D721Med (cell line): ENCODE results near the gene ENOX1.

Experiments
- DNase-seq: peaks from one replicate; pipeline ENCODE4 v3.0.0; 2011; ENCODE audit warnings: low spot score; ENCODE audit not compliant: insufficient read length
- FAIRE-seq: peaks from 2 replicates; lab custom pipeline; 2011; peaks lifted over from hg19 to GRCh38; lab: Jason Lieb, UNC
- TF ChIP-seq, protein P1 (sequence below): IDR thresholded peaks from 2 replicates; pipeline ENCODE4 v1.5.1; 2012; ENCODE audit warnings: mild to moderate bottlenecking, control low read depth; ENCODE audit not compliant: insufficient read depth; ENCODE audit errors: missing control alignments

The ENOX1 gene

DNA sequence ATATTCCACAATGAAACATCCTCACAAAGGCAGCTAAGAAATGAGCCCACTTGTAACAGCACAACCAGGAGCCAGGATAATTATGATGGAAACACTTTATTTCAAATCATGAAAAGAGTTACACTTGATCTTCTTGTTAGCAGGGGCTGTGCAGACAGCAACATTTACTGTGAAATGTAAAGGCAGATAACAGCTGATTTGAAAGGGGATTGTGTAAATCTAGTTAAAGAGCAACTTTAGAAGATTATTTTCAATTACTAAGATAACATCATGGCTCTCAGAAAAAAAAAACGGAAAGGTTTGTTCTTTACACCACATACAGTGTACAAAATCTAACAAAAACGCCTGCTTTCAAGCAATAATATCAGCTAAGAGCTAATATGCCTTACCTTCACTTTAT lies 22.4 kb downstream of the ENOX1 start:
- no peak for DNase-seq
- TF ChIP-seq, protein P1, sequence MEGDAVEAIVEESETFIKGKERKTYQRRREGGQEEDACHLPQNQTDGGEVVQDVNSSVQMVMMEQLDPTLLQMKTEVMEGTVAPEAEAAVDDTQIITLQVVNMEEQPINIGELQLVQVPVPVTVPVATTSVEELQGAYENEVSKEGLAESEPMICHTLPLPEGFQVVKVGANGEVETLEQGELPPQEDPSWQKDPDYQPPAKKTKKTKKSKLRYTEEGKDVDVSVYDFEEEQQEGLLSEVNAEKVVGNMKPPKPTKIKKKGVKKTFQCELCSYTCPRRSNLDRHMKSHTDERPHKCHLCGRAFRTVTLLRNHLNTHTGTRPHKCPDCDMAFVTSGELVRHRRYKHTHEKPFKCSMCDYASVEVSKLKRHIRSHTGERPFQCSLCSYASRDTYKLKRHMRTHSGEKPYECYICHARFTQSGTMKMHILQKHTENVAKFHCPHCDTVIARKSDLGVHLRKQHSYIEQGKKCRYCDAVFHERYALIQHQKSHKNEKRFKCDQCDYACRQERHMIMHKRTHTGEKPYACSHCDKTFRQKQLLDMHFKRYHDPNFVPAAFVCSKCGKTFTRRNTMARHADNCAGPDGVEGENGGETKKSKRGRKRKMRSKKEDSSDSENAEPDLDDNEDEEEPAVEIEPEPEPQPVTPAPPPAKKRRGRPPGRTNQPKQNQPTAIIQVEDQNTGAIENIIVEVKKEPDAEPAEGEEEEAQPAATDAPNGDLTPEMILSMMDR: no peak
- no peak for FAIRE-seq

DNA sequence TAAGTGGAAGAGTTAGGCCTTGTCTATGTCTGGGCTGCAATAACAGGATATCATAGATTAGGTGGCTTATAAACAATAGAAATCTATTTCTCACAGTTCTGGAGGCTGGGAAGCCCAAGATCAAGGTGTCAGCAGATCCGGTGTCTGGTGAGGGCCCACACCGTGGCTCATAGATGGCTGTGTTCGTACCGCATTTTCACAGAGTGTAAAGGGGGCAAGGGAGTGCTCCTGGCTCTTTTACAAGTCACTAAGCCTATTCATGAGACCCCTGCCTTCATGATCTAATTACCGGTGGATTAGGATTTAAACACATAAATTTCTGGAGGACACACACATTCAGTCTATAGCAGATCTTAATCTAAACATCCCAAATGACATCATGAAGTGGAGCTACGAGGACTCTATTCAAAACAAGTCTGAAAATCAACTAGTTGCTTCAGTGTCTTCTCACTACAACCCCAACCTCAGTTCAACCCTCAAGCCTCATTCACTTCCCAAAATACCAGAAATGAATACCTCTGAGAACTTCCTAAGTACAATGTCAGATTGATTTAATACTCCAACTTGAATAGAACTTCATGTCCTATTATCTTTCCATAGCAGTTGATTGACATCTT lies 23.5 kb downstream of the ENOX1 start:
- FAIRE-seq (no peak), DNase-seq (no peak)

DNA sequence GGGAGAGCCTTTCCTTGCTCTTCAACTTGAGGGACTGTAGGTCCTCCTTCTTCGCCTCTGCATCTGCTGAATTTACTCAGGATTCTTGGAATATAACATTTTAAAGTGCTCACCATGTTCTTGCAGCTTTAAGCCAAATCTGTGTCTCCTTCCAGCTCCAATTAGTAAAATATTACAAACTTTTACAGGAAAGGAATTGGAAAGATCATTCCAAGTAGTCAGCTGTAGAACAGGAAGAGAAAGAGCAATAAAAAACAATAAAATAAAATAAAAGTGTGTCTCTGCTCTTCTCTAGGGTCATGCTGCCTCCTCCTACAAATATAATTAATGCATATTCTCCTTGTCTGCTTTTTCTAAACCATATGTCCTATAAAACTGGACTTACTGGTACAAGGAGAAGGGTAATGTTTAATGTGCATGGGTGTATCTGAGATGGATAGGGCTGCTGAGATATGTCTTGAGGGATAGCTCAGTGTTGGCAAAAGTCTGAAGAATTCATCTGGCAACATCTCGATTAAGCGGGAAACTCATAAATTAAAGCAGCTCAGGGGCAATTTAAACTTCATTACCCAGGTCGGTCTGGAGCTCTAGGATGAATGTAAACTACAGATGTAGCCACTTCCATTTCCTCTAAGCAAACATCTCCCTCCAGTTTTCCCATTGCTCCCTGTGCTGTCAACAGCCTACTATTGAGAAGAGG lies 25.0 kb downstream of the ENOX1 start:
- FAIRE-seq: no peak
- TF ChIP-seq, protein P1: no peak

More for the DNA sequence above, 23.5 kb downstream of the ENOX1 start:
- TF ChIP-seq, protein P1: no peak

DNA sequence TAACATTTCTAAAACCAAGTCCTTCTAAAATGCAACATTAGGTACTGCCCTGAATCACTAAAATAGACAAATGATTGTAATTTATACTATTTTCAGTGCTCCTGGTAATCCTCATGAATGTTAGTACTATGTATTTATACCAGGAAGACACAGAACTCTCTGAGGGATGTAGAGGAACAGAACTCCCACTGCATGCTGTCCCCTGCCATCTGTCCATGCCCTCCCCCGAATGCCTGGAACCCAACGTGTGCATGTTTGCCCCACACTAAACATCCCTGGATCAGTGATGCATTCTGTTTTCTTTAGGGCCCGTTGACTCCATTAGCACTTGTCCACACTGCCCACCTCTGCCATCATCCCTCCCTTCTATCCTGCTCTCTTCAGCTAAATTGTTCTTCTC lies 26.5 kb downstream of the ENOX1 start:
- DNase-seq: no peak
- FAIRE-seq: no peak
- TF ChIP-seq, protein P1: no peak

More for the DNA sequence above, 25.0 kb downstream of the ENOX1 start:
- no peak for DNase-seq

DNA sequence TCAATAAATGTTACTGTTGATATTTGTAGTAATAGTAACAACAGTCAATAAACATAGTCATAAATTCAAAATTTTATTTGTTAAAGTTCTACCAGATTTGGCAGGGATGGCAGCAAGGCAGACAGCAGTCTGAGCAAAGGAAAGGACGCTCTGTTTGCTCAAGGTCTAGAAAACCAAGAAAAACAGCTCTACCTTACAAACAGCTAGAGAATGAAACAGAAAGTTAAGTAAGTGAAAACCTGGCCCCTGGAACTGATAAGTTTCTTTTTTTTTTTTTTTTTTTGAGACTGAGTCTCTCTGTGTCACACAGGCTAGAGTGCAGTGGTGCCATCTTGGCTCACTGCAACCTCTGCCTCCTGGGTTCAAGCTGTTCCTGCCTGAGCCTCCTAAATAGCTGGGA lies 27.9 kb downstream of the ENOX1 start:
- FAIRE-seq (no peak), DNase-seq (no peak)
- TF ChIP-seq, protein P1: no peak

DNA sequence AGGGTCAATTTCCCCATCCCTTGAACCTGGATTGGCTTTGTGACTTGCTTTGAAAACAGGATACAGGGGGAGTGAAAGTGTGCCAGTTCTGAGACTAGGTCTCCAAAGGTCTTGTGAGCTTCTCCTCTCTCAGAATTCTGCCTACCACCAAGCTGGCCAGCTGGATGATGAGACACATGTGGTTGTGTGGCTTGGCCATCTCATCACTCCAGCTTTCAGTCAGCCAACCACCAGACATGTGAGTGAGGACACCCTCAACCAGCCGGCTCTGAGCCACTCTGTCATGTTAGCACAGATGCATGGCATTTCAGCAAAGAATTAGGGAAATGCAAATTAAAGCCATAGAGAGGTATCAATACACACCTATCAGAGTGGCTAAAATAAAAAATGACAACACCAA lies 29.5 kb downstream of the ENOX1 start:
- no peak for FAIRE-seq
- DNase-seq: no peak
- TF ChIP-seq, protein P1: no peak

DNA sequence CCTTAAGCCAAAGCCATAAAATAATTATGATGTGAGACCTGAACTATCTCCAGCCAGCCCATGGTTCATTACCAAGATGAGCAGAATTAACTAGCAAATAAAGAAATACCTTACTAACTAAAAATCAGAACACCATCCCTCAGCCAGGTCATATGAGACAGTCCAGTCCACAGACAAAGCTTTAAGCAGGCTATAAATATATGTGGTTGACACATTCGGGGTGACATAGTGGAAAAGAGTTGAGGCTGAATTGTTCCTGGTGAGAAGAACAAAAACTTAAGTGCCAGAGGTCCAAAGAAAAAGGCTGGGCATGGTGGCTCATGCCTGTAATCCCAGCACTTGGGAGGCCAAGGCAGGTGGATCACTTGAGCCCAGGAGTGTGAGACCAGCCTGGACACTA lies 30.9 kb downstream of the ENOX1 start:
- DNase-seq: no peak
- no peak for FAIRE-seq

More for the DNA sequence above, 30.9 kb downstream of the ENOX1 start:
- TF ChIP-seq, protein P1: no peak
